ENCODE data around the gene PISD.

GRCh38 chr22:31569126-31569525 lies 92.9 kb downstream of the PISD start:
- TF ChIP-seq GATA2 (IDR thresholded peaks at IDR 0.05; ENCODE audit: low read depth, low read length) (no peak), GATA3 (IDR thresholded peaks at IDR 0.05; ENCODE audit: low read depth, low read length) (no peak)

Measured in SH-SY5Y (cell line).